HG03139 (cell line): ENCODE data around the gene MIF.
"Not testable (repeated sequence)": the region's sequence is repeated elsewhere in the genome, so short reads cannot be mapped to it uniquely, and the experiment has no call there.

Source experiments
- ATAC-seq: cut with Tn5 transposase; IDR thresholded peaks from one replicate; pipeline ENCODE4 v1.9.1; 2021; ENCODE audit not compliant: unreplicated experiment

MIF gene

DNA sequence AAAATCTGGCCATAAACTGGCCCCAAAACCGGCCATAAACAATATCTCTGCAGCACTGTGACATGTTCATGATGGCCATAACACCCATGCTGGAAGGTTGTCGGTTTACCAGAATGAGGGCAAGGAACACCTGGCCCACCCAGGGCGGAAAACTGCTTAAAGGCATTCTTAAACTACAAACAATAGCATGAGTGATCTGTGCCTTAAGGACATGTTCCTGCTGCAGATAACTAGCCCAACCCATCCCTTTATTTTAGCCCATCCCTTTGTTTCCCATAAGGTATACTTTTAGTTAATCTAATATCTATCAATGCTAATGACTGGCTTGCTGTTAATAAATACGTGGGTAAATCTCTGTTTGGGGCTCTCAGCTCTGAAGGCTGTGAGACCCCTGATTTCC, 6.0 kb downstream of the MIF start:
- not testable (repeated sequence) for ATAC-seq

DNA sequence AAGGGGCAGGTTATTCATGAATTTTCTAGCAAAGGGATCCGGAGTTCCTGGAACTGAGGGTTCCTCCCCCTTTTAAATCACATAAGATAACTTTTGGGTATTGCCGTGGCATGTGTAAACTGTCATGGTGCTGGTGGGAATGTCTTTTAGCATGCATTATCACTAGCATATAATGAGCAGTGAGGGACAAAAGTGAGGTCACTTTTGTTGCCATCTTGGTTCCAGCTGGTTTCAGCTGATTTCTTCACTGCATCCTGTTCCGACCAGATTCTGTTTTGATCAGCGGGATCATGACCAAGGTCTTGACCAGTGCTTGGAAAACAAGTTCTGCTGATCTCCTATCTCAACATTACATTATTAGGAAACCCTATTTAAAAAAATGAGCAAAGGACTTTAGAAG, 7.4 kb downstream of the MIF start:
- ATAC-seq: no peak

DNA sequence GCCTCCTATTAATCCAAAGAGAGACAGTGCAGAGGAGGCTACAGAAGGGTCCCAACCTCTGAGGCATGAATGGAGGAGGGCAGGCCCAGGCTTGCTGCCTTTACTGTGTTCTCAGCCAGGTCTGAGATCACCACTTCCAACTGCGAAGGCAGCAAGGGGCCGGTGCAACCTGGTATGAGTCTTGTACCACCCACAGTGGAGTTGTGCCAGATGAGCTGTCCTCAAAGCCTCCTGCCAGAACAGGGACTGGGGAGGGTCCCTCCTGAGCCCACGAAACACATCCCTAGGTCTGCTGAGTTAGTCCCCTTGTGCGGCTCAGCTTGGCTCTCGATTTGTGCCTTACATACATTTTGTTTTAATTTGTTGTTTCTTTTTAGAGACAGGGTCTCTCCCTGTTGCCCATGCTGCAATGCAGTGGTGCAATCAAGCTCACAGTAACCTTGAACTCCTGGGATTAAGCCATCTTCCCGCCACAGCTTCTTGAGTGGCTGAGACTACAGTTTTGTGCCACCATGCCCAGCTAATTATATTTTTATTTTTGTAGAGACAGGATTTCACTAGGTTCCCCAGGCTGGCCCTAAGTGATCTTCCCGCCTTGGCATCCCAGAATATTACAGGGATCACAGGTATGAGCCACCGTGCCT, 9.3 kb downstream of the MIF start:
- ATAC-seq: no peak

DNA sequence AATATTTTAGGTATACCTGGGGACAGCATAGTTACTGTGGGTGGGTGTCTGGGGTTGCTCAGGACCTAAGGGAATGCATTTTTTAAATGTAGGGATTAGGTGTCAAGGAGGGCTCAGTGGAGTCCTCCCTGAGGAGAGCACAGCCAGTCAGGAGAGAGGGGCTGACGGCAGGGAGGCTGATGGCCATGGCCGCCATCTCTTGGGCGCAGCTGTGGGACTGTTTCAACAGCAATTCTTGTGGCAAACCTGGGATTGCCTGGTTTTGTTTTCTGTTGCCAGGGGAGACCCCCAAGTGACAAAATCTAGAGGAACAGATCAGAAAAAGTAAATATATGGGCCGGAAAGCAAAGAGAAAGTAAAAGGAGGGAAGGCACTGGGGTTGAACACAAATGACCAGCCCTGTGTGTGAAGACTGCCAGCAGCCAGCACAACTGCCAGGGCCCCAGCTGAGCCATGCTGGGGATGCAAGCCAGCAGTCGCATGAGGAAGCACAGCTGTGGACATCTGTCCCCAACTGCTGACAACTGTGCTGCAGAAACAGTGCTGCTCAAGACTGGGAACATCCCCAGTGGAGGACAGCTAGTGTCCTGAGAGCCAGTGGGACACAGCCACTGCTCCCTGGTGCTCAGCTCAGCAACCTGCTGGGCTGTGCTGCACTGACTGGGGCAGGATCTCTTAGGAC, 10.5 kb downstream of the MIF start:
- no peak for ATAC-seq

DNA sequence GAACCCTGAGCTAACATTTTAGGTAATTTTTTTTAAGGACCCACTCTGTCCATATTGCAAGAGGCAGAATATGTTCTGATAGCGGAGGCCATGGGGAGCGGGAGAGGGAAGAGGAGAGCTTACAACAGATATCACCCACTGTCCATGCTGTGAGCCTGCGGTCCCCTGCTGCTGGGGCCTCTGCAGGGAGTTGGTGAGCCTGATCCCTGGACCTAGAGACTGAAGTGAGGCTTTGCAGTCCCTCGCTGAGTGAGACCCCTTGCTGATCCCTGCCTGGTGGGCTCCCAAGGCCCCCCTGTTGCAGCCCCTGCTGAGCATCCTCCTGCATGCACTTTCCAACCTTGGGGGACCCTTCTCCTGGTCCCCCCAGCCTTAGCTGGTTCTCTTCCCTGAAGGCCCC, 12.5 kb downstream of the MIF start:
- ATAC-seq: no peak

DNA sequence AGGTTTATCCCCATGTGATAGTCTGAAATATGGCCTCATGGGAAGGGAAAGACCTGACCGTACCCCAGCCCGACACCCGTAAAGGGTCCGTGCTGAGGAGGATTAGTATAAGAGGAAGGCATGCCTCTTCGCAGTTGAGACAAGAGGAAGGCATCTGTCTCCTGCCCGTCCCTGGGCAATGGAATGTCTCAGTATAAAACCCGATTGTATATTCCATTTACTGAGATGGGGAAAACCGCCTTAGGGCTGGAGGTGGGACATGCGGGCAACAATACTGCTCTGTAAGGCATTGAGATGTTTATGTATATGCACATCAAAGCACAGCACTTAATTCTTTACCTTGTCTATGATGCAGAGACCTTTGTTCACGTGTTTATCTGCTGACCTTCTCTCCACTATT, 13.2 kb downstream of the MIF start:
- not testable (repeated sequence) for ATAC-seq

DNA sequence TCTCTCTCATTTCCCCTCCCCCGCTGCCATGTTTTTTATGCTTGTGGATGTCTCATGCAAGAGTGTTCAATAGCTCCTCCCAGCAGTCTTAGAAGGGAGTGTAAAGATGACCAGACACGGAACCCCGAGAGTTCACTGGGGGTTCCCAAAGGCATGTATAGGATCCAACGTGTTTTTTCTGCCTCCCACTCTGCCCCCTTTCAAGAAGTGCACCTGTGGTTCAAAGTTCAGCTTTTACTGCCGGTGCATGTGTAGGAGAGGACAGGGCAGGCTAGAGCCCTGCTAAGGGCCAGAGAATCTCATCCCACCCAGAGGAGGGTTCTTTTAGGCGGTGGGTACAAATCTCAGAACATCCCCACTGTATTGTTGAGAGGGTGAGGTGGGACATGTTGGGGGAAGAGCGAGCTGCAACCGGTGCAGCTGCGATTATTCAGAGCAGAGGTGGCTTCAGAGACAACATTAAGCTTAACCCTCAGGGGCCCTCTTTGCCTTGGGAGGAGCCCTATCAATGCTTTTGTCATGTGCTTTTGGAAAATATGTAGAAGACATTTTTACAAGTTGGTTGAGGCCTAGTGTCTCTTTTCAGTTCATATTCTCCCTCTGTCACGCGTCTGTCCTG, 14.5 kb downstream of the MIF start:
- ATAC-seq: no peak

DNA sequence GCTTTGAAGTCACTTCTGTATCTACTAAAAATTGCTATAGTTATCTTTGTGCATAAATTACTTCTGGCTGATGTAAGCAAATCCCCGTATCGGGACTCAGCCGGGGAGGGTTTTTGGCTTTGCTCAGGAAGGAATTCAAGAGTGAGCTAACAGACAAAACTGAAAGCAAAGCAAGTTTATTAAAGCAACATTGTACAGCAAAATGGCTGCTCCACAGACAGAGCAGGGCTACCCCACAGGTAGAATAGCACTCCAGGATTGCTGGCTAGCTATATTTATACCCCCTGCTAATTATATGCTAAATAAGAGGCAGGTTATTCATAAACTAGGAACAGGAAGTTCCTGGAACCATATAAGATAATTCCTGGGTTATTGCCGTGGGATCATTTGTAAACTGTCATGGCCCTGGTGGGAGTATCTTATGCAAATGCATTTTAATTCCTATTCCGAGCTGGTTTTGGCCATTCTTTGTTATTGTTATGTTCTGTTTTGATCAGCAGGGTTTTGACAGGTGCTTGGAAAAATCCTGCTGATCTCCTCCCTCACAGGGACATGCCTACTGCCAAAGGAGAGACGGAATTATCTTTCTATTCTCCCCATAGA, 15.2 kb downstream of the MIF start:
- no peak for ATAC-seq

DNA sequence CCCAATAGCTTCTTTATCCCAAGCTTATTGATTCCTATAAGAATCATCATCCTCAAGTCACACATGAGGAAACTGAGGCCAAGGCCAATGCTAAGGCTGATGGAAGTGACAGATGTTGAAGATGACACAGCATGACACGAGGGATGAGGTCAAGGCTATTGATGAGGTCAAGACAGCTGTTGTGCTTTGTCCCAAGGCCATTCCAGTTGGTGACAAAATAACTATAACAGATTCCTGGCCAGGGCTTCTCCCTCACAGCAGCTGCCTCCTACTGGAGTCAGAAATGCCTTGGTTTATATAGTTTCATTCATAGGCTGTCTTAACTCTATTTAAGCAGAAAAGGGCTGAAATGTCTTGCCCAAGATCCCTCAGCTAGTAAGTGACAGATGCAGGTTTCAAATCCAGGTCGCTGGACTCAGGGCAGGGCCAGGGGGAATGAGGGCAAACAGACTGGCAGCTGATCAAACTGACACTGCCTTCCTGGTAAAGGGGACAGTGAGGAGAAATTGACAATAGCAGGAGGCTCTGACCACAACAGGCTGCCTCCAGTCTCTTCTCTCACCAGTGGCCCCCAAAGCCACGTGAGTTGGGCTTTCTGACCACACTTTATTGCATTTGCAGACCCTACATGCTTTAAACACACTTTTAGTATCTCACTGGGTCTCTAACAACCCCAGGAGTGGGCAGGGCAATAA, 16.5 kb downstream of the MIF start:
- no peak for ATAC-seq

DNA sequence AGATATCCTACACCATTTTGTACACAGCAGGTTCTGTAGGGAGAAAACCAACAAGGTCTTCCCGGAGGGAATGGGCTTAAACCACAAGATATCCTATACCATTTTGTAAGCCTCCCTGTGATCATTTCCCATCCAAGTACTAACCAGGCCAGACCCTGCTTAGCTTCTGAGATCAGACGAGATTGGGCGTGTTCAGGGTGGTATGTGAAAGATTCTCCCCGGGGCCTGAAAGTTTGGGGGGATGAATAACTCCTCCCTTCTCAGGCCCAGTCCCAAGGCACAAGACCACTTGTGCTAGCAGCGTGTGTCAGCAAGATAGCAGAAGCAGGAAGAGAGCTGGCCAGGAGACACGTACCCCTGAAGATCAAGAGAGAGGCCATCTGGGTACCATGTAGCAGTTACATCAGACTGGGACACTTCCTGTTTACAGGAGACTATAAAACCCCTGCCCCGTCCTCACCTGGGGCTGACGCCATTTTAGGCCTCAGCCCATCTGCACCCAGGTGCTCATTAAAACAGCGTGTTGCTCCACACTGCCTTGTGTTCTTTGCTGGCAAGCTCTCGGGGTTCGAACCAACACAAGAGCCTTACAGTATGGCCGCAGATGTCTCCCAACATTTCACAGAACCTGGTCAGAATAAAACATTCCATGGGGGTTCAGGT, 17.3 kb downstream of the MIF start:
- no peak for ATAC-seq

DNA sequence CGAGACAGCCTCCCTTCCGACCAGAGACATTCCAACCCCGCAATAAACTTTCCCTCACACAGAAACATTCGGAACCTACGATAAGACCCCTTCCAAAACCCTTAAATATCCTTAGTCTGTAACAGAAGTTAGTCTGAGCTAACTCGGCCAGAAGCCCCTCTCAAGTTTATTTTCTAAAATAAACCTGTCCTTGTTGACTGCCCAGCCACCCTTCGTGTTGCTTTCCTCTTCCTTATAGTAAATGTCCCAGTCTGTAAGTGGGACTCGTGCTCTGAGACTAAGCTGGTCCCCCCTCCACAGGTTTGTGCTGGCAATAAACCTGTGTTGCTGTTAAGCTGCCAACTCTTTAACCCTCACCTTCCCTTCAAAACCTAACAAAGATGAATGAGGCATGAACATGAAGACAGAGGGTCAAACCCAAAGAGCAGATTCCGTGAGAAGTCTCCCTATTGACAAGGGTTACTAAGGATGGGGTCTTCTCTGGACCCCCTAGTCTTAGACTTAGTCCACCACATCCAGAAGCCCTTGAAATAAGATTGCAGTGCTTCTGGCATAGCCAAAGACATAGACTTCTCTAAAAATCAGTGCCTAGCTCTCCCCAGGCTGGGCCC, 18.2 kb downstream of the MIF start:
- no peak for ATAC-seq

DNA sequence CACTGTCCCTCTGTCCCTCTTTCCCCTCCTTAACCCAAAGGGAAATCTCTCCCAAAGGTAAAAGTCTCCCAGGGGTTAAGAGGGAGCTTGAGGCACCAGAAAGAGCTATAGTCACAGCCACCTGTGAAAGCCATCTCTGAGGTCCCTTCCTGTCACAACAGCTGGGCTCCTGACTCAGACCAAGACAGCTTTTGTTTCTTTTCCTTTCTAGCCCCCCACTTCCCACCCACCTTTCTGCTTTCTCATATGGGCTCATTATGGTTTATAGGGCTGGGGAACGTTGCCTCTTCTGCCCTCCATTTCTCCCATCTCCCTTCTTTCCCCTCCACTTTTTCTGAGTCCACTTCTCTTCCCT, 19.1 kb downstream of the MIF start:
- no peak for ATAC-seq

DNA sequence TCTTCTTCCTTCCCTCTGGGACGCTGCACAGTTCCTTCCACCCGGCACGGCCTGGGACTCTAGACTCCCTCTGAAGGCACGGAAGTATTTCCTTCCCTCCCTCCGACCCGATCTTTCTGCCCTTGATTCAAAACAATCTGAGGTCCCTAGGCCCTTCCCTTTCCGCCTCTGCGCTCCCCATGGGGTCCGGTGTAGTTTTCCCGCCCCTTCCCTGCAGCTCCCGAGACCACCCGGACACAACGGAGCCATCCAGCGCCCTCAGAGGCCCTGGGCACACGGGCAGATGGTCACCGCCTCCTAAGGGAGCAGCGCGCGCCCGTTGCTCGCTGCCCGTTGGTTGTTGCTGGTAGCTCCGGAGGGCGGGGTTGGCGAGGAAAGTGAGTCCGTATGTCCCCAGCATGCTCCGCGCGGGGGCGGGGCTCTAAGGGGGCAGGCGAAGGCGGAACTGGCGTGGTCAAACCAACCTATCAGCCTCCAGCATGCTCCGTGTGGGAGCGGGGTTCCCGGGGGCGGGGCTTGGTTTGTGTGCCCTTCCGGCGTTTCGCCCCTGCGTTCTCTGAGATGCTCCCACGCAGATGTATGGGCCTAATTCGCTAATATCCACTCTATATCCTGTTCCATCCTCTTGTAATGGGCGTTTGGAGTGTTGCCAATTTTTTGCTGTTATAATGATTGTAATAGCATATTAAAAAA, 19.6 kb downstream of the MIF start:
- ATAC-seq: peak; percentile 89

DNA sequence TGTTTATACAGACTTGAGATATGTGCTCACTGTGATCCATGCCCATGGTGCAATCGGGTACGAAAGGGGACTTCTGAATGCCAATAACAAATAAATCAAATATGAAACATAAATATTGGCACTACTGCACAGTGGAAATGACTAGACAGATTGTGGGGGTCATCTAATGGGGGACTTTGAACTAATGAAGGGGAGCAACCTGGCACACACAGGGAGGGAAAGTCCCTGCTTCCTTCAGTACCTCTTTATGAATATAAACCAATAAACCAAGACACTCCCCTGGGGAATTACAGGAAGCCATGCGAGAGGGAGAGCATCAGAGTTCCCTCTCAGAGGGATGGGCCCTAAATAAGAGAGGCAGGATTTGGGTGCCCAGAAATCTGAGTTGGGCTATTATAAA, 21.1 kb downstream of the MIF start:
- no peak for ATAC-seq

DNA sequence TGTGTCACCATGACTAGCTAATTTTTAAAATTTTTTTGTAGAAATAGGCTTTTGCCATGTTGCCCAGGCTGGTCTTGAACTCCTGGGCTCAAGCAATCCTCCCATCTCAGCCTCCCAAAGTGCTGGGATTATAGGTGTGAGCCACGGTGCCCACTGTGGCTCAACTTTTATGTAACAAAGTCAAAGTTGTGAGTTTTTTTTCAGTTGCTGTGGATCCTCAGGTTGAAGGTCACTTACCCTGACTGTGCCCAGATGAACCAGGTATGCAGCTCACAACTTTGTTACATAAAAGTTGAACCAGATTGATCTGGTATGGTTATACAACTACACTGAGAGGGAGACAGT, 26.1 kb downstream of the MIF start:
- not testable (repeated sequence) for ATAC-seq

DNA sequence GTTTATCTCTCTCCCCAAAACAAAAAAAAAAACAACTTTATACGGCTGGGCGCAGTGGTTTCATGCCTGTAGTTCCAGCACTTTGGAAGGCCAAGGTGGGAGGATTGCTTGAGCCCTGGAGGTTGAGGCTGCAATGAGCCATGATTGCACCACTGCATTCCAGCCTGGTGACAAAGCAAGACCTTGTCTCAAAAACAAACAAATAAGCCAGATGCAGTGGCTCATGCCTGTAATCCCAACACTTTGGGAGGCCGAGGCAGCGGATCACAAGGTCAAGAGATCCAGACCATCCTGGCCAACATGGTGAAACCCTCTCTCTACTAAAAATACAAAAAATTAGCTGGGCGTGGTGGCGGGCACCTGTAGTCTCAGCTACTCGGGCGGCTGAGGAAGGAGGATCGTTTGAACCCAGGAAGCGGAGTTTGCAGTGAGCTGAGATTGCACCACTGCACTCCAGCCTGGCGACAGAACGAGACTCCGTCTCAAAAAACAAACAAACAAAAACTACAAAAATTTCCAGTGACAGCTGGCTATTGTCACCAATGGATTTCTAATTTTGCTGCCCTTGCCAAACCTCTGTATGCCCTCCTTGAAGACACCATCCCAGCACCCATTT, 27.5 kb downstream of the MIF start:
- ATAC-seq: not testable (repeated sequence)

DNA sequence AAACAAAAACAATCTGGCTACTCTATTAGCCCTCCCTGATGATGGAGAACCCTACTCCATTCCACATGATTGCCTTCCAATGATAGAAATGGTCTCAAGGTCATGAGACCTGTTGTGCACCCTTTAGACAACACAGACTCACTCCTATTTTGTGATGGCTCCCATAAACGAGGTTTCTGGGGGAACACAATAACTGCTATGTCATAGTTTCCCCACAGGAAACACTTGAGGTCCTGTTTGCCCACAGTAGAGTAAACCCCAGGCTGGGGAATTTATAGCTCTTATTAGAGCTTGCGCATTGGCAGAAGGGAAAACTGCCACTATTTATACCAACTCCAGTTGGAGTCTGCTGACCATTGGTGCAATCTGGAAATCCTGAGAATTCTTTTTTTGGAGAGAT, 28.7 kb downstream of the MIF start:
- ATAC-seq: no peak

DNA sequence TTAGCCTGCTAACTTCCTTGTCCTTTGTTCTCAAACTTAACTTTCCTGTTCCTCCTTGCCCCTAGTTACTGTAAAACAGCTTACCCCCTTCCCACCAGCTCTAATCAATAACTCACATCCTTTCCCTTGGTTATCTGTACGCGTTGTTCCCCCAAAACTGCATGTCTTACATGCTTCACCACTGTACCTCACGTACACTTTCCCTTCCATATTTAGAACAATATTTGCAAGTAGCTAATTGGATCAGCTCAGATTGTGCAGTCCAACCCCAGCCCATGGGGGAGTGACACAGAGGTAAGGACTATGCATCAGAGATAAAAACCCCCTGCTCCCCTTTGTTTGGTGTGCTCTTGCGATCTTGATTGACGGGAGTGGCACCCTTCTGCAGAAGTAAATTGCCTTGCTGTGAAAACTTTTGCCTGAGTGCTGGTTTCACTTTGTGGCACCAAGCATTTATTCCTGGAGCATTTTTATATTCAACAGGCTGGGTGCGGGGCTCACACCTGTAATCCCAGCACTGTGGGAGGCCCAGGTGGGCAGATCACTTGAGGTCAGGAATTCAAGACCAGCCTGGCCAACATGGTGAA, 30.9 kb downstream of the MIF start:
- ATAC-seq: no peak

DNA sequence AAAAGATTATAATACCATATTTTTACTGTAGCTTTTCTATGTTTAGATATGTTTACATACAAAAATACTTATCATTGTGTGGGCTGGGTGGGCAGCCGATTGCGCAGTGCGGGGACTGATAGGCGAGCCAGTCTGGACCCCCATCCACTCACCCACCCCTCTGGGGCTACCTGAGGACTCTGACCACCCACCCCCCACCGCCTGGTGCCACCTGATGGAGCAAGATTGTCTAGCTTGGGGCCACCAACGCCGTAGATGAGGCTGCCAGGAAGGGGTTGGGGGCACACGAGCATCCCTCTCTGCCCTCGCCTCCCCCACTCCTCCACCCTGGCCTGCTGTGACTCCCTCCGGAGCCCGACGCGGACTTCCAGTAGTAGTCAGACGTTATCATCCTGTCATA, 32.4 kb downstream of the MIF start:
- ATAC-seq: no peak
